IPS-18c (cell line): ENCODE data around the gene FLNB.
"Not testable (repeated sequence)": the region's sequence is repeated elsewhere in the genome, so short reads cannot be mapped to it uniquely, and the experiment has no call there.

ENCODE experiments used
- H3K4me3 ChIP-seq: 2 replicates; pipeline ENCODE4 v1.7.0; 2013; ENCODE audit warnings: low read depth, mild to moderate bottlenecking, low read length, moderate library complexity; ENCODE audit not compliant: insufficient read depth
- H3K9me3 ChIP-seq: one replicate; pipeline ENCODE4 v1.6.1; 2013; ENCODE audit warnings: mild to moderate bottlenecking, low read length, moderate library complexity; ENCODE audit not compliant: control insufficient read depth, insufficient read depth

Gene FLNB

DNA sequence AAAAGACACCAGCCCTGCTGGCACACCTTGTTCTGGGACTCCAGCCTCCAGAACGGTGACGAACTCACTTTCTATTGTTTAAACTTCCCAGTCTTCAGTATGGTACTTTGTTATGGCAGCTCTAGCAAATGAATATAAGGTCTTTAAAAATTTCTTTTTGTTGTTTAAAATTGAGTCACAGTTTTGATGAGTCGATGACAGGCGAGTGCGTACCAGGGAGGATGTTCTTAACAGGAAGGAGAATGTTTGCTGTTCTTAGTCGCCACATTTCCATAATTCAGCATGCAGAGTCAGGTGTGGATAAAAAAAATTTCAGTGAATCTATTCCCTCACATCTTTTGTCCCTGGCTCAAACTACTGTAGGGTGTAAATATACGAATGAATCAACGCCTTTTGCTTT, 190.1 kb downstream of the FLNB start:
- no peaks in the 10 kb centered on the region for H3K9me3 ChIP-seq
- no peak overlapping the region for H3K4me3 ChIP-seq

DNA sequence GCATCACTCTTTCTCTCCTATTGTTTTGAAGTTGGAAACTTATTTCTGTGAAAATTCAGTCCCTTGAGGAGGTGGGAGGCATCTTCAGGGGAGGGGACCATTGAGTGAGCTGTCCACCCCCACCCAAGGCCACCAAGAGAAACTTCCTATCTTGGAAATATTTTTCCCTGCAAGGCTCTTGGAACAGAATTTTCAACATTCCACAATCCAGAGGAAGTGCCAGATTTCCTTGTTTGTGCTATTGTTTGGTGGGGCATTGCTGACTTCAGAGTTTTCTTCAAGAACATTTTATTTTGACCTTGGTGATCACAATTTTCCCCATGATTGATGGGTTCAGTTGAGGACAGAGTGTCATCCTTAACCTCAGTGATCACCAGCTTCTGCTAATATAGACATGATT, 190.6 kb downstream of the FLNB start:
- no peak overlapping the region for H3K4me3 ChIP-seq
- H3K9me3 ChIP-seq, result no peaks in the 10 kb centered on the region

DNA sequence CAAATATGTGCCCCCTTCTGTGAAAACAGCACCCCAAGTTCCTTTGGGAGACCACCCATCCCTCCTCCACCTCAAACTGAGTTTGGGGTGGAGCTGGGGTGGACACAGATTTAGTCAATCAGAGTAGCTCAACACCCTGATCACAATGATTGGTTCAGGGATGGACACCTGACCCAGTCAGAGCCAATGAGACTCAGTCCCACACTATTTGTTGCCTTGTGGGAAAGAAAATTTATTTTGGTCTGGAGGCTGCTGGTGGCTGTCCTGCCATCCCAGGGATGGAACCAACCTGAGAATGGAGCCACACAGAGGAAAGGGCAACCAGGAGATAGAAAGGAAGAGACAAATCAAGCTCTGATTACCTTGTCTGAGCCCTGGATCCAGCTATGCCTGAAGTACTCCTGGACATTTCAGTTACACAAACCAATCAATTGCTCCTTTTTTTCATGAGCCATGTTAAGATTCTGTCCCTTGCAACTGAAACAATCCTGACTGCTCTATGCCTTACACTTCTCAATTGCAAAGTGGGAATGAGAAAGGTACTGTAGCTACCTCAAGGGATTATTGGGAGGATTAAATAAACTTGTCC, 192.0 kb downstream of the FLNB start:
- H3K9me3 ChIP-seq, result no peaks in the 10 kb centered on the region

DNA sequence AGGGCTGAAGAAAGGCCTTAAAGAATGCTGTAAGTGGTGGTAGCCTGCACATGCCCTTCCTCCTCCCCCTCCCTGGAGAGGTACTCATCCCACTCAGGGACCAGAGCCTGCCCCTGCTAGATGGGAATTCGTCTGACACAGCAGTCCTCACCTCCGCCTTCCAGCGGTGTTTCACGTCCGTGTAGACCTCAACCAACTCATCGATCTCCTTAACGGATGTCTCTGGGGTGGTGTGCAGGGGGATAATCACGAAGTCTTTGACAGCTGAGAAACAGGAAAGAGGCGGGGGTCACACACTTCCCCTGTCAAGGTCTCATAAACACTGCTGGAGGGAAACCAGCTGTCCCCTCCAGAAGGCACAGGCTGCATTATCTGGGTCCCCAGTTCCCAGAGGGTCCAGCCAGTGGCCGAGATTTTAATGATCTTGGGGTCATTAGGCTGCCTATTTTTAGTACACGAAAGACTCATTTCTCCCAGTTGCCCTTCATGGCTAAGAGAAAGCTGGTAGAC, 192.7 kb downstream of the FLNB start:
- no peaks in the 10 kb centered on the region for H3K9me3 ChIP-seq
- H3K4me3 ChIP-seq, result no peak overlapping the region

More for the DNA sequence above, 192.0 kb downstream of the FLNB start:
- no peak overlapping the region for H3K4me3 ChIP-seq

DNA sequence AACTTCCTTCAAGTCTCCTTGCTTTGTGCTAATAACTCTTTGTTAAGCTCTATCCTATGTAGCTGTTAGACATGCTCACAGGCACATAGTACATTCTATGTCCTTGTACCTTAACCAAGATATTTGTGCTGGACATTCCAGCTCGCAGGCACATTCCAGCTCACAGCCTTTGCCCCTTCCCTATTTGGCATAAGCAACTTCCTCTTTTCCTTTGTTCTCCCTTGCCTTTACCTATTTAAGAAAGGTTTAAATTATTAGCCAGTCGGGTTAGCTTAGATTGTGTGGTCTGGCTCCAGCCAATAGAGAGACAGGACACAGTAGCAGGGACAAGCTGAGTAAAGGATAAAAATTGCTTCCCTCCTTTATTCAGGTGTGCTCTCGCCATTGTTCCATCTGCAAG, 193.2 kb downstream of the FLNB start:
- not testable (repeated sequence) for H3K4me3 ChIP-seq, H3K9me3 ChIP-seq

DNA sequence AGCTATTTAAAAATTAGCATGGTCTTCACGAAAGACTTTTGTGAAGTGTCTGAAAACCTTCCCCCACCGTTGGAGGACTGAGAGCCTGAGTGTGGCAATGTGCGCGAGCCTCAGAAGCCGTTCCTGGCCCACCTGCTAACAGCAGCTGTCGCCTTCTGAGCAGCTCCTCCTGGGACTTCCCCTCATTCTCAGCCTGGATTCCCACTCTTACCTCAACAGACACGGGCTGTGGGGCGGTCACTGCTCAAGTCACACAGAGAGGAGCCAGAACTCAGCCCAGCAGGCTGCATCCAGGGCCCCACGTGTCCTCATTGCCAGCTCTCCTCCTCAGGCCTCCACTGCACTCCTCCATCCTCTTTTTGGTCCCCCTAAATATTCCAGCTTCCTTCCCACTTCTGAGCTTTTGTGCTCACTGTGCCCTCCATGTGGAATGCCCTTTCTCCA, 194.7 kb downstream of the FLNB start:
- no peak overlapping the region for H3K4me3 ChIP-seq

DNA sequence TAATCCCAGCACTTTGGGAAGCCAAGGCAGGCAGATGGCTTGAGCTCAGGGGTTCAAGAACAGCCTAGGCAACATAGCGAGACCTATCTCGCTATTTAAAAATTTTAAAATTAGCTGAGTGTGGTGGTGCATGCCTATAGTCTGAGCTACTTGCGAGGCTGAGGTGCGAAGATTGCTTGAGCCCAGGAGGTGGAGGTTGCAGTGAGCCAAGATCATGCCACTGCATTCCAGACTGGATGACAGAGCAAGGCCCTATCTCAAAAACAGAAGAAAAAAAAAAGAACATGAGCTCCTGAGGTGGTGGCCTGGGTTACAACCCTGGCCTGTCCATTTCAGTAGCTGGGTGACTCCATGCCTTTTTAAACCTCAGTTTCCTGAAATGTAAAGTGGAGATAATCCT, 195.3 kb downstream of the FLNB start:
- H3K4me3 ChIP-seq, result no peak overlapping the region
- no peaks in the 10 kb centered on the region for H3K9me3 ChIP-seq

More for the DNA sequence above, 194.7 kb downstream of the FLNB start:
- no peaks in the 10 kb centered on the region for H3K9me3 ChIP-seq

DNA sequence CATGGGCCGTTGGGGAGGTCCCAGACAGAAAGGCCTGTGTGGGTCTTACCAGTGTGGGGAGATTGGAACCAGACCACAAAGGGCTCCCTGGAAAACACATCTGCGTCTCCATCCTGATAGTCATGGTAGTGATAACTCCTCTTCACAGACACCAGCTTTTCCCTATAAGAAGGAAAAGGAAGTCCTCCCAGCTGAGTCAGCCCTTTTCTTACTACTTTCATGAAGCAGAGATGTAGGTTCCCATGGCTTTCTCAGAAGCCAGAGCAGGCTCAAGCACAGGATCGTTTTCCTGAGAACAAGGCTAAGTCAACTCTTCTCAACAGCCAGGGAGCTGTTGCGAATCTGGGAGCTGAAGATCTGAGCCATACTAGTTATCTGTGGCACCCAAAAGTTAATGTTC, 196.5 kb downstream of the FLNB start:
- Histone ChIP-seq H3K9me3 (no peaks in the 10 kb centered on the region), H3K4me3 (no peak overlapping the region)

DNA sequence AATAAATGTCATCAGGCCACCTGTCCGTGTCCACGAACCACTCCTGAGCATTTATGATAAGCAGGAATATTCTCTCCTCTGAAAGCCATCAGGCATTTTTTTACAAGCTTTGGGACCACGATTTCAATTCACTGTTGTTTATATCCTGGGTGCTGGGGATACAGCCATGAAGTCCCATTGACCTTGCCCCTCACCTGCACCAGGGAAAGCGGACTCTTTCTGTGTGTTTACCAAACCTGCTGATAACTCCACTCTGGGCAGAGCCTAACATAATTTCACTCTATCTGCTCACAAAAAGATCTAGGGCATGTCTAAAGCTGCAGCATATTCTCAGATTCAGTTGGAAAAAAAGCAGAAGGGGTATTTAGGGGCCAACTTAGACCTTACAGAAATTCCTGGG, 197.8 kb downstream of the FLNB start:
- Histone ChIP-seq H3K4me3 (no peak overlapping the region), H3K9me3 (no peaks in the 10 kb centered on the region)

DNA sequence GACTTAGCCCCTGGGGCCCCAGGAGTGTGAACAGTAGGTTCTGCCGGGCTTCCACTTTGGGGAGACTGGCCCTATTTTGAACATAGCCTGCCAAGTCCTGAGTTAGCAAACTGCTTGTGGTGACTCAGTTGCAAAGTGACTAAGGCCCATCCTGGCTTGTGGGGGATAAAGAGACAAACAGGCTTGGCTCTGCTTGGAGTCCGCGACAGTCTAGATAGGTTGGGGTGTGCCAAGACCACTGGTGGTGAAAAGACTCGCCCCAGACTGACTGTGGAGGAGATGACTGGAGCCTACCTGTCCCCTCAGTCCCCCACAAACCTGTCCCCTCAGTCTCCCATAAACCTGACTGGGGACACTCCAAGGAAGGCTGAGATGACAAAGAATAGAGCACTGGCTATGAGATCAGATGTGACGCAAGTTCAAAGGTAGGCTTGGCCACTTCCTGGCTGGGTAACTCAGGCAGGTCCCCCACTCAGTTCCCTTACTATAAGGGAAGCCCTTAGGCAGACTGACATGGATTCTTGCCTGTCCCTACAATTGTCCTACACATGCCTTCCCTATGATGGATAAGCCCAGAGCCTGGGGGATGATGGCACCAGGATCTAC, 198.3 kb downstream of the FLNB start:
- no peak overlapping the region for H3K4me3 ChIP-seq
- no peaks in the 10 kb centered on the region for H3K9me3 ChIP-seq

DNA sequence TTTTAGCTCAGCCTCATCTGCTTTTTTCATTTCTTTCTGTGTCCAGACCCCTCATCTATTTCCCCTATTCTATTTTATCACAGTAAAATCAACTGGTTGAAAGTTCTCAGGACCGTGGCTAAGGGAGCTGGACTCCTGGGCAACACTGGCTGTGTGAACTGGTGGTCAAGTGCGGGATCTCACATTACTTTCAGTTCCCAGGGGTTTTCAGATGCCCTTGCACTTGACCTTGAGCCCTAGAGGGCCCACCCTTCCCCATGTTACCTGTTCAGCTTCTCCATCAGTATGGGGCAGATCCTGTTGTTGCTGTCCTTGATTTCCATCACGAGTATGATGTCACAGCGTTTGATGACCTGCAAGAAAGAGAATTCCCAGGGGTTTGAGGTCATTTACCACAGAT, 199.7 kb downstream of the FLNB start:
- H3K9me3 ChIP-seq, result no peaks in the 10 kb centered on the region
- no peak overlapping the region for H3K4me3 ChIP-seq

DNA sequence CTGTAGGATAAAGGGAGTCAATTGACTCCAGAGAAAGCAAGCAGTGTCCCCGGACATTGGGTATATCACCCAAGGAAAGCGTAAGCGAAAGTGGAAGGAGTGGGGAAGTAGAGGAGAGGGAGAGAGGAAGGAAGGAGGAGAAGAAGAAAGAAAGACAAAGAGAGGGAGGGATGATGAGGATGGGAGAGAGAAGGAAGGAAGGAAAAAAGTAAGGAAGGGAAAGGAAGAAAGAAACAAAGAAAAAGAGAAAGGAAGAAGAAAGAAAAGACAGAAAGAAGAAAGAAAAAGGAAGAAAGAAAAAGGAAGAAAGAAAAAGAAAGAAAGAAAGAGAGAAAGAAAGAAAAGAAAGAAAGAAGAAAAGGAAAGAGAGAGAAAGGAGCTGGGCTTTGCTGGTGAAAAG, 201.7 kb downstream of the FLNB start:
- Histone ChIP-seq H3K4me3 (no peak overlapping the region), H3K9me3 (no peaks in the 10 kb centered on the region)

DNA sequence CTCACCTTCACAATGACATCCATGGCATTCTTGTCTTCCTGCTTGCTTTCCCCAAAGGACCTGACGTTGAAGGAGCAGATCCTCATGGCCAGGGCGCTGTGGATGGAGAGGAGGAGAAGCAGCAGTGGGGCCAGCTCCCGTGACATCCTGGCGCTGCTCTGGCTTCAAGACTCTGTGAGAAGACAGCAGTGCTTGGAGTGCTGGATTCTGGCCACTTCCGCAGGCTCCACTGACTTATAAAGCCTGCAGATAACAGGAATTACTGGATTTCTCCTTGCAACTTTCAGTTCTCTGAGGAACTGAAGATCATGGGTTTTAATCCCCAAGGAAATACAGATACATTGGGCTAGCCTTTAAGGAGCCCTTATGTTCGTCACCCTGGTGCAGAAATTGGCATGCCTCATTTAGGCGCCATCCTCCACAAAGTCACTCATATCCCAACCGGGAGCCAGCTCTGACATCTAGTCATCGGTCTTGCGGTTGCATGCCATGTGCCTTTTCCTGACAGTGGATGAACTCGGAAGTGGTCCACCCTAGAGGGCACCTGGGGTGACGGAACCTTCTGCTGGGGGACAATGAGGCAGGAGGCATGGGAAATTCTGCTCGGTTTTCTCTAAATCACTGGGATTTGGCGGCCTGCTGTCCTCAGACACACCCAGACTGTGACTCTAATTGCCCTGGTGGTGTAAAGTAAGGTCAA, 202.7 kb downstream of the FLNB start, which contains the start of gene DNASE1L3:
DNASE1L3 (minus strand) TSS at position 212 of the 700 bp plus-strand sequence; CDS start at position 146, 66 bp downstream.
- Histone ChIP-seq H3K4me3 (no peak within 1 kb of the TSS), H3K9me3 (no peaks in the 10 kb centered on the region)

DNA sequence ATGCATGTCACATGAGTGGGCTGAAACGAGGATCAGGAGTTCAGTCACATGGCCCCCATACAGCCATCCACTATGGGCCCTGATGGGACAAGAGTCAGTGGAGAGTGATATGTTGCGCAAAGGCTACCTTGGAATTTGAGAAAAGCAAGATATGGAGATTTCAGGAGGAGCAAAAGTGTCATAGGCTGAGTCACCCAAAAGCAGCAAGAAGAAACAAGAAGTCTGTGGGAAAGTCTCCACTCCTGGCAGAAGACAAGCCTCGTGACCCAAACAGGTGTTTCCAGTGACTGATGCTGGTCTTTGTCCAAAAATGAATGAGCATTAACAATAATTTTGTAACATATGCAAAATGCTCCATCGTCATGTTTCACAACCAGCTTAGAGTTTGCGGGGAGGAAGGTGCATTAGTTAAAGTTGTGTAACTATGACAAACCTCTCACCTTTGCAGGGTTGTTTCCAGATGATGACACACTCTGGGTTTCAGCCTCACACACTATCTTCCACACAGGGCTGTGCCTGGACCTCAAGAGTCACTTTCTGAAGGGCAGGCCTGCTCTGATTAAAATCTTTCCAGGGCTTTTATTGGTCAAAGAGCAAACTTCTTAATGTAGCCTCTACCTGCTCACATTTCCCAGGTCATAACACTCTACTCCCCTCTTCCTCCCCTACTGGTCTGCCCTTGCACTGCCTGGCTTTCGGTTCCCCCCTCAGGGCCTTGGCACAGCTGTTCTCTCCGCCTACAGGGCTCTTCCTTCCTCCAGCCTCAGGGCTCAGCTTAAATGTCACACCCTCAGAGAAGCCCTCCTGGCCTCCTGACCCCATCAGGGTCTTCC, 206.5 kb downstream of the FLNB start:
- Histone ChIP-seq H3K4me3 (no peak overlapping the region), H3K9me3 (no peaks in the 10 kb centered on the region)

DNA sequence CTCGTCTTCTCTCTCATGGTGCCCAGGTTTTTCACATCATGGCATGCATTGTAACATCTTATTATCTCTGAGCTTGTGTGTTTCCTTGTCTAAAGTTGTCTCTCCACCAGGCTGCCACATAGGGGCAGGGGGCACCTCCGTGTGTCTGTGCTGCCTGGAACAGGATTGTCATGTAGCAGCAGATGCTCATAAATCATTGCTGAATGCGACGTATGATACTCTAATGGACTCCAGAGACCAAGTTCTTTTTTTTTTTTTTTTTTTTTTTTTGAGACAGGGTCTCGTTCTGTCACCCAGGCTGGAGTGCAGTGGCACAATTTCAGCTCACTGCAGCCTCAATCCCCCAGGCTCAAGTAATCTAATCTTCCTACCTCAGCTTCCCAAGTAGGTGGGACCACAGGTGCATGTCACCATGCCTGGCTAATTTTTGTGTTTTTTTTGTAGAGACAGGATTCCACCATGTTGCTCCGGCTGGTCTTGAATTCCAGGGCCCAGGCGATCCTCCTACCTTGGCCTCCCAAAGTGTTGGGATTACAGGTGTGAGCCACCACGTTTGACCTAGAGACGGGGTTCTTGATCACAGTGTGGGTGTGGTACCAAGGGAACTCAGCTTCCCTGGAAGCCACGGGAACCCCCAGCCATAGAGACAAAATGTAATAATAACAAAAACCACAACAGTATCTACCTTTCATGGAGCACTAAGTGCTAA, 207.2 kb downstream of the FLNB start:
- H3K4me3 ChIP-seq, result no peak overlapping the region
- H3K9me3 ChIP-seq, result no peaks in the 10 kb centered on the region

DNA sequence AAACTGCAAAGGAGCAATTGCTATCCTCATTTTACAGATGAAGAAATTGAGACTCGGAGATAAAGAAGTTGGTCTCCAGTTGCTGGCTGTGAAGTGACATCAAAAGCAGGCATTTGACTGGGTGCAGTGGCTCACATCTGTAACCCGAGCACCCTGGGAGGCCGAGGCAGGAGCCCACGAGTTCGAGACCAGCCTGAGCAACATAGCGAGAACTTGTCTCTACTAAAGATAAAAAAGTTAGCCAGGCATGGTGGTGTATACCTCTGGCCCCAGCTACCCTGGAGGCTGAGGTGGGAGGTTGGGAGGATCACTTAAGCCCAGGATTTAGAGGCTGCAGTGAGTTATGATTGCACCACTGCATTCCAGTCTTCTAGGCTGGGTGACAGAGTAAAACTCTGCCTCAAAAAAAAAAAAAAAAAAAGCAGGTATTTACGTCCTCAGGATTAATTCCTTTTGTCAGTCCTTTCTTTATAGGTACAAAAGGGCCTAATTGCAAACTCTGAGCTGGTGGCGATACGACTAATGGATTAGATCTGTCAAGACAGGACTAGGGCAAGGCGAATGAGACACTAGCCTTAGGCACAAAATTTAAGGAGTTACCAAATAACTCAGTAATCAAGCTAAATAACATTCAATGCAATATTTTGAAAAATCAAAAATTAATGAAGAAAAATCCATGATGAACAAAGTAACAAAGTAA, 208.4 kb downstream of the FLNB start:
- Histone ChIP-seq H3K4me3 (no peak overlapping the region), H3K9me3 (no peaks in the 10 kb centered on the region)
